Panc1 (cell line): Measurements from ENCODE around the gene SLC35A3. TPM values are rescaled to one million over a fixed set of nuclear protein-coding genes. Genes with fewer than 3 reads are reported as not detected.

Experiments used
- ATAC-seq: fragments of 200-7000 bp; cut with Tn5 transposase; 2 replicates; pipeline ENCODE4 v1.9.1; 2020; ENCODE audit warnings: mild to moderate bottlenecking, moderate library complexity
- BruUV-seq: library from RNA; stranded (reverse); fragments of 400-500 nt; replicated peaks from 2 replicates; lab custom pipeline; 2021; lab: Mats Ljungman, UMichigan
- CTCF ChIA-PET: fragments of 300-600 bp; sonication (Branson Sonifier 250); formaldehyde crosslinking; loops from one replicate; lab custom pipeline; 2022; ENCODE audit warnings: antibody characterized with exemption; lab: Charles Lee
- POLR2A ChIA-PET: fragments of 300-600 bp; sonication (Branson Sonifier 250); formaldehyde crosslinking; loops from one replicate; lab custom pipeline; 2022; ENCODE audit warnings: antibody characterized with exemption; lab: Charles Lee
- DNase-seq: peaks from one replicate; pipeline ENCODE4 v3.0.0-alpha.2; 2010; ENCODE audit warnings: low read depth, low spot score
- H3K27ac ChIP-seq: 2 replicates; pipeline ENCODE4 v1.5.1; 2011; ENCODE audit warnings: mild to moderate bottlenecking, low read length, inconsistent platforms
- H3K27me3 ChIP-seq: fragments of 200-500 bp; sonication (Bioruptor generic); 2 replicates; pipeline ENCODE4 v1.6.0; 2014; ENCODE audit warnings: low read length, inconsistent platforms; ENCODE audit not compliant: control insufficient read depth, insufficient read depth
- H3K36me3 ChIP-seq: fragments of 200-500 bp; sonication (Bioruptor generic); 2 replicates; pipeline ENCODE4 v1.5.1; 2014; ENCODE audit warnings: inconsistent platforms, mild to moderate bottlenecking, low read length, moderate library complexity; ENCODE audit not compliant: control insufficient read depth, insufficient read depth
- H3K4me1 ChIP-seq: 2 replicates; pipeline ENCODE4 v1.5.1; 2011; ENCODE audit warnings: inconsistent platforms, mild to moderate bottlenecking, low read length, moderate library complexity; ENCODE audit not compliant: control insufficient read depth, insufficient read depth
- H3K4me3 ChIP-seq, 2 experiments: 2 replicates each; pipeline ENCODE4 v1.5.1; 2011 to 2012; ENCODE audit warnings: low read depth in 2 of 2, low read length in 2 of 2, mild to moderate bottlenecking in 2 of 2, inconsistent platforms in 1 of 2, moderate library complexity in 1 of 2
- H3K9me3 ChIP-seq: fragments of 200-500 bp; sonication (Bioruptor generic); 2 replicates; pipeline ENCODE4 v1.5.1; 2014; ENCODE audit warnings: low read depth, mild to moderate bottlenecking, inconsistent platforms, low read length, moderate library complexity; ENCODE audit not compliant: control insufficient read depth, insufficient read depth
- CTCF ChIP-seq: fragments of 450-650 bp; IDR thresholded peaks from 2 replicates; pipeline ENCODE4 v1.5.1; 2017; ENCODE audit warnings: mild to moderate bottlenecking
- POLR2AphosphoS5 ChIP-seq: IDR thresholded peaks from 2 replicates; pipeline ENCODE4 v1.6.1; 2012; ENCODE audit warnings: mild to moderate bottlenecking, low read depth, low read length, moderate library complexity
- REST ChIP-seq, 2 experiments: IDR thresholded peaks; 2 replicates each; pipeline ENCODE4 v1.6.1; 2011 to 2012; ENCODE audit warnings: low read depth in 2 of 2, control low read depth in 1 of 2, low read length in 1 of 2, mild to moderate bottlenecking in 1 of 2, moderate library complexity in 1 of 2; ENCODE audit not compliant: insufficient read depth in 1 of 2
- SIN3A ChIP-seq: IDR thresholded peaks from 2 replicates; pipeline ENCODE4 v1.6.1; 2012; ENCODE audit warnings: low read depth, mild to moderate bottlenecking, low read length, moderate library complexity, borderline replicate concordance; ENCODE audit not compliant: insufficient read depth
- TCF7L2 ChIP-seq: IDR thresholded peaks from 2 replicates; pipeline ENCODE4 v1.6.1; 2011; ENCODE audit warnings: mild to moderate bottlenecking, low read depth, low read length, inconsistent platforms
- in situ Hi-C: cut with HindIII; loops from 2 replicates; pipeline ENCODE4 v1.10.0; 2016; ENCODE audit warnings: low sequenced_read_pairs, low pct_unique_long_range_greater_than_20kb
- intact Hi-C: fragments of 100-400 bp; cut with micrococcal nuclease; formaldehyde crosslinking; loops from one replicate; pipeline ENCODE4 v1.10.0; 2022; ENCODE audit not compliant: unreplicated experiment
- total RNA-seq: library from RNA; stranded (reverse); gene quantifications from one replicate; pipeline ENCODE4 v1.2.1, GENCODE V29; 2021; ENCODE audit not compliant: unreplicated experiment

The SLC35A3 gene
- total RNA-seq, 1 experiment from 2014 or later, result 15.9 TPM

- DNase-seq, result no peak
Observed at GRCh38 chr1:100065183-100065968, 95.6 kb downstream of the SLC35A3 start.

GRCh38 chr1:100065969-100066227, 96.1 kb downstream of the SLC35A3 start:
- no peak for TF ChIP-seq POLR2AphosphoS5
- TF ChIP-seq TCF7L2, result no peak
- no peak for TF ChIP-seq REST (IDR thresholded peaks at IDR 0.05; ENCODE audit: insufficient read depth in 1 of 2, low read depth in 2 of 2, low read length in 1 of 2)
- no peak for TF ChIP-seq CTCF
- TF ChIP-seq SIN3A, result no peak
- ChIA-PET POLR2A (interaction anchor here (0.7 kb wide), 1 partner anchor 37 kb away, joined by 6 read pairs; no protein-coding TSS in a partner anchor), CTCF (no interaction called here)
- peaks cover 20% of the 10 kb centered on the region for H3K36me3 ChIP-seq
- no peaks in the 10 kb centered on the region for H3K4me1 ChIP-seq
- DNase-seq, result no peak
- H3K27me3 ChIP-seq, result no peaks in the 10 kb centered on the region
- no peak overlapping the region for H3K27ac ChIP-seq
- no peaks in the 10 kb centered on the region for H3K9me3 ChIP-seq
- no peak for ATAC-seq
- in situ Hi-C loops (no loop called here), intact Hi-C loops (no loop called here)
- no TSS peak for BruUV-seq
- H3K4me3 ChIP-seq, result no peak overlapping the region

More at GRCh38 chr1:100065183-100065968, 95.6 kb downstream of the SLC35A3 start:
- no TSS peak for BruUV-seq
- Histone ChIP-seq H3K4me1 (no peaks in the 10 kb centered on the region), H3K9me3 (no peaks in the 10 kb centered on the region), H3K27ac (no peak overlapping the region), H3K36me3 (peaks cover 20% of the 10 kb centered on the region), H3K4me3 (no peak overlapping the region), H3K27me3 (no peaks in the 10 kb centered on the region)
- intact Hi-C loops, result no loop called here
- no peak for TF ChIP-seq REST (IDR thresholded peaks at IDR 0.05; ENCODE audit: insufficient read depth in 1 of 2, low read depth in 2 of 2, low read length in 1 of 2)
- no peak for TF ChIP-seq SIN3A
- TF ChIP-seq TCF7L2, result no peak
- TF ChIP-seq POLR2AphosphoS5, result no peak
- no peak for TF ChIP-seq CTCF
- in situ Hi-C loops, result no loop called here
- CTCF ChIA-PET, result no interaction called here
- POLR2A ChIA-PET, result interaction anchor here (0.7 kb wide), 1 partner anchor 37 kb away, joined by 6 read pairs; no protein-coding TSS in a partner anchor
- ATAC-seq, result no peak
